RWPE2 (cell line): Measurements from ENCODE around the gene AGMO.

ENCODE experiments used
- ATAC-seq: fragments of 200-7000 bp; cut with Tn5 transposase; 3 replicates; pipeline ENCODE4 v1.9.1; 2021; ENCODE audit warnings: low read depth
- DNase-seq: peaks from one replicate; pipeline ENCODE4 v3.0.0-alpha.2; 2020; ENCODE audit warnings: low spot score
- H3K27ac ChIP-seq: fragments of 450-650 bp; 2 replicates; pipeline ENCODE4 v1.5.1; 2017; ENCODE audit warnings: mild to moderate bottlenecking; ENCODE audit not compliant: poor library complexity, severe bottlenecking
- H3K27me3 ChIP-seq: fragments of 250-450 bp; sonication (Bioruptor Pico); 2 replicates; pipeline ENCODE4 v1.5.1; 2021; ENCODE audit warnings: mild to moderate bottlenecking, moderate library complexity; ENCODE audit not compliant: insufficient read depth, poor library complexity, severe bottlenecking
- H3K36me3 ChIP-seq: fragments of 250-450 bp; sonication (Bioruptor Pico); 2 replicates; pipeline ENCODE4 v1.5.1; 2020; ENCODE audit warnings: low read depth, mild to moderate bottlenecking, moderate library complexity
- H3K4me1 ChIP-seq: fragments of 250-450 bp; sonication (Bioruptor Pico); 2 replicates; pipeline ENCODE4 v1.5.1; 2021; ENCODE audit warnings: mild to moderate bottlenecking, moderate library complexity; ENCODE audit not compliant: insufficient read depth, poor library complexity, severe bottlenecking
- H3K4me3 ChIP-seq: fragments of 250-450 bp; sonication (Bioruptor Pico); 2 replicates; pipeline ENCODE4 v1.5.1; 2021; ENCODE audit warnings: mild to moderate bottlenecking, moderate library complexity; ENCODE audit not compliant: severe bottlenecking
- H3K9me3 ChIP-seq: fragments of 250-450 bp; sonication (Bioruptor Pico); 2 replicates; pipeline ENCODE4 v1.5.1; 2021; ENCODE audit warnings: mild to moderate bottlenecking, moderate library complexity; ENCODE audit not compliant: severe bottlenecking
- CTCF ChIP-seq: fragments of 450-650 bp; IDR thresholded peaks from one replicate; pipeline ENCODE4 v1.5.1; 2017; ENCODE audit warnings: mild to moderate bottlenecking, moderate library complexity; ENCODE audit not compliant: poor library complexity, severe bottlenecking

AGMO gene

GRCh38 chr7:15358112-15358511 lies 203.7 kb downstream of the AGMO start:
- DNase-seq (no peak), ATAC-seq (no peak)
- H3K4me3 ChIP-seq = no peak overlapping the region
- no peak overlapping the region for H3K27ac ChIP-seq
- H3K9me3 ChIP-seq = no peaks in the 10 kb centered on the region
- no peaks in the 10 kb centered on the region for H3K27me3 ChIP-seq
- TF ChIP-seq CTCF = no peak
- H3K4me1 ChIP-seq = no peaks in the 10 kb centered on the region
- H3K36me3 ChIP-seq = no peaks in the 10 kb centered on the region

- Histone ChIP-seq H3K4me1 (no peaks in the 10 kb centered on the region), H3K27me3 (no peaks in the 10 kb centered on the region), H3K4me3 (no peak overlapping the region), H3K27ac (no peak overlapping the region), H3K36me3 (no peaks in the 10 kb centered on the region), H3K9me3 (no peaks in the 10 kb centered on the region)
- DNase-seq = no peak
- ATAC-seq = no peak
- TF ChIP-seq CTCF = no peak
Observed at GRCh38 chr7:15352421-15353206, 209.2 kb downstream of the AGMO start.

GRCh38 chr7:15345216-15345615 lies 216.6 kb downstream of the AGMO start:
- no peak for ATAC-seq
- H3K4me3 ChIP-seq = no peak overlapping the region
- H3K36me3 ChIP-seq = no peaks in the 10 kb centered on the region
- no peak for DNase-seq
- H3K4me1 ChIP-seq = no peaks in the 10 kb centered on the region
- no peak for TF ChIP-seq CTCF
- no peaks in the 10 kb centered on the region for H3K27me3 ChIP-seq
- H3K27ac ChIP-seq = no peak overlapping the region
- no peaks in the 10 kb centered on the region for H3K9me3 ChIP-seq

GRCh38 chr7:15341817-15342216 lies 220.0 kb downstream of the AGMO start:
- Histone ChIP-seq H3K27me3 (no peaks in the 10 kb centered on the region), H3K36me3 (no peaks in the 10 kb centered on the region), H3K4me1 (no peaks in the 10 kb centered on the region), H3K4me3 (no peak overlapping the region), H3K9me3 (no peaks in the 10 kb centered on the region), H3K27ac (no peak overlapping the region)
- ATAC-seq = no peak
- no peak for DNase-seq
- TF ChIP-seq CTCF = no peak

GRCh38 chr7:15336146-15336545 lies 225.7 kb downstream of the AGMO start:
- peaks cover 19% of the 10 kb centered on the region for H3K27me3 ChIP-seq
- no peak overlapping the region for H3K4me3 ChIP-seq
- H3K27ac ChIP-seq = no peak overlapping the region
- DNase-seq (no peak), ATAC-seq (no peak)
- H3K9me3 ChIP-seq = no peaks in the 10 kb centered on the region
- no peak for TF ChIP-seq CTCF
- H3K4me1 ChIP-seq = no peaks in the 10 kb centered on the region
- H3K36me3 ChIP-seq = no peaks in the 10 kb centered on the region
